ENCODE measurements around the gene TJP3. TPM values are rescaled to one million over a fixed set of nuclear protein-coding genes. Genes with fewer than 3 reads are reported as not detected.

Gene TJP3
- total and polyA plus RNA-seq, 9 donors = 0.18 to 24.4 (median 2.8) TPM; not detected in 2

- Histone ChIP-seq H3K27me3 (no peaks in the 10 kb centered on the region), H3K27ac (peak overlapping the region; percentile 22 to 60), H3K4me1 (ENCODE audit: insufficient read depth) (peaks cover 3% of the 10 kb centered on the region), H3K9me3 (no peaks in the 10 kb centered on the region), H3K4me3 (peak overlapping the region; percentile 94), H3K36me3 (no peaks in the 10 kb centered on the region)
- TF ChIP-seq POLR2A (IDR thresholded peaks at IDR 0.05) = no peak
- DNase-seq = no peak
- intact Hi-C loops (cut with DNase I) = no loop called here
- WGBS, 3 donors = 22 to 25% (median 23%) methylated on average over 7 of the region's 7 CpGs
Measured at GRCh38 chr19:3760871-3761361, 52.7 kb downstream of the TJP3 start.

- peak within 1 kb of the TSS; percentile 94 for H3K4me3 ChIP-seq
- peak within 1 kb of the TSS; percentile 95 to 98 for H3K27ac ChIP-seq
- intact Hi-C loops (cut with DNase I) = no loop called here
- peaks cover 3% of the 10 kb centered on the region for H3K4me1 ChIP-seq (ENCODE audit: insufficient read depth)
- peak; percentile 45 to 86 (median 83) for TF ChIP-seq CTCF (IDR thresholded peaks at IDR 0.05)
- TF ChIP-seq POLR2A (IDR thresholded peaks at IDR 0.05) = peak; percentile 71
- TF ChIP-seq EP300 (IDR thresholded peaks at IDR 0.05) = no peak
- no peaks in the 10 kb centered on the region for H3K27me3 ChIP-seq
- 2 to 4% (median 2%) methylated on average over 45 of the region's 45 CpGs for WGBS, 3 donors
- H3K36me3 ChIP-seq = no peaks in the 10 kb centered on the region
- DNase-seq = peak; percentile 89 to 96 (median 95)
- H3K9me3 ChIP-seq = no peaks in the 10 kb centered on the region
Measured at GRCh38 chr19:3761382-3762129, 53.4 kb downstream of the TJP3 start, which contains the start of gene APBA3. Gene APBA3, minus strand, starts transcription at chr19:3761692. Its CDS starts 1,428 bp downstream, at chr19:3760264.

- TF ChIP-seq POLR2A (IDR thresholded peaks at IDR 0.05) (no peak), CTCF (IDR thresholded peaks at IDR 0.05) (no peak)
- DNase-seq = no peak
Measured at GRCh38 chr19:3762130-3762473, 53.9 kb downstream of the TJP3 start.

GRCh38 chr19:3762501-3763459 is 54.6 kb downstream of the TJP3 start, which contains the start of gene MRPL54:
Gene MRPL54, plus strand, starts transcription at chr19:3762682. Its CDS starts 19 bp downstream, at chr19:3762701.
- WGBS, 3 donors = 2 to 3% (median 3%) methylated on average over 46 to 47 of the region's 47 CpGs

More at GRCh38 chr19:3762130-3762473, 53.9 kb downstream of the TJP3 start:
- no peaks in the 10 kb centered on the region for H3K27me3 ChIP-seq
- no peak overlapping the region for H3K4me3 ChIP-seq
- H3K9me3 ChIP-seq = no peaks in the 10 kb centered on the region
- 53 to 70% (median 65%) methylated on average over 1 of the region's 1 CpG for whole genome bisulfite sequencing, 3 donors
- H3K27ac ChIP-seq = peak overlapping the region in 1 of 2 donors; percentile 98
- H3K4me1 ChIP-seq (ENCODE audit: insufficient read depth) = peaks cover 3% of the 10 kb centered on the region
- intact Hi-C loops (cut with DNase I) = no loop called here
- H3K36me3 ChIP-seq = no peaks in the 10 kb centered on the region

More at GRCh38 chr19:3762501-3763459, 54.6 kb downstream of the TJP3 start, which contains the start of gene MRPL54:
- Histone ChIP-seq H3K4me1 (ENCODE audit: insufficient read depth) (peaks cover 3% of the 10 kb centered on the region), H3K27ac (peak within 1 kb of the TSS; percentile 95 to 98), H3K27me3 (no peaks in the 10 kb centered on the region), H3K9me3 (no peaks in the 10 kb centered on the region), H3K36me3 (no peaks in the 10 kb centered on the region), H3K4me3 (peak within 1 kb of the TSS; percentile 94)
- intact Hi-C loops (cut with DNase I) = no loop called here
- TF ChIP-seq CTCF (IDR thresholded peaks at IDR 0.05) = peak in 1 of 3 donors; percentile 34
- peak; percentile 95 for TF ChIP-seq POLR2A (IDR thresholded peaks at IDR 0.05)
- peak; percentile 58 for TF ChIP-seq EP300 (IDR thresholded peaks at IDR 0.05)
- peak; percentile 99 to 100 (median 99) for DNase-seq
